NAMALWA (cell line): ENCODE measurements around the gene RHBDD1.

Experiments
- DNase-seq: peaks from one replicate; pipeline ENCODE4 v3.0.0-alpha.2; 2015; ENCODE audit warnings: low spot score

The RHBDD1 gene

GRCh38 chr2:226887940-226888339 lies 52.1 kb downstream of the RHBDD1 start:
- DNase-seq, result no peak

- DNase-seq, result no peak
Measured at GRCh38 chr2:226888378-226888965, 52.6 kb downstream of the RHBDD1 start.

- DNase-seq, result no peak
Measured at GRCh38 chr2:226888971-226889370, 53.1 kb downstream of the RHBDD1 start.

GRCh38 chr2:226890286-226890685 lies 54.4 kb downstream of the RHBDD1 start:
- no peak for DNase-seq

- DNase-seq, result no peak
Measured at GRCh38 chr2:226891780-226892590, 56.1 kb downstream of the RHBDD1 start.

- DNase-seq, result no peak
Measured at GRCh38 chr2:226892729-226893128, 56.9 kb downstream of the RHBDD1 start.

- DNase-seq, result no peak
Measured at GRCh38 chr2:226893216-226893615, 57.4 kb downstream of the RHBDD1 start.

GRCh38 chr2:226894752-226895151 lies 58.9 kb downstream of the RHBDD1 start:
- no peak for DNase-seq

GRCh38 chr2:226895579-226895978 lies 59.7 kb downstream of the RHBDD1 start:
- no peak for DNase-seq

- DNase-seq, result no peak
Measured at GRCh38 chr2:226898121-226898520, 62.3 kb downstream of the RHBDD1 start.

- DNase-seq, result no peak
Measured at GRCh38 chr2:226898897-226899296, 63.0 kb downstream of the RHBDD1 start.

- no peak for DNase-seq
Measured at GRCh38 chr2:226902041-226902966, 66.5 kb downstream of the RHBDD1 start.

- no peak for DNase-seq
Measured at GRCh38 chr2:226903179-226903578, 67.3 kb downstream of the RHBDD1 start.

GRCh38 chr2:226904592-226904991 lies 68.7 kb downstream of the RHBDD1 start:
- peak; percentile 5 for DNase-seq

- DNase-seq, result no peak
Measured at GRCh38 chr2:226905718-226906117, 69.9 kb downstream of the RHBDD1 start.

- DNase-seq, result peak; percentile 89
Measured at GRCh38 chr2:226906163-226906693, 70.4 kb downstream of the RHBDD1 start.

GRCh38 chr2:226909126-226909525 lies 73.3 kb downstream of the RHBDD1 start:
- peak; percentile 36 for DNase-seq

GRCh38 chr2:226909836-226910235 lies 74.0 kb downstream of the RHBDD1 start:
- DNase-seq, result no peak

GRCh38 chr2:226910384-226910783 lies 74.5 kb downstream of the RHBDD1 start:
- no peak for DNase-seq

- DNase-seq, result no peak
Measured at GRCh38 chr2:226911932-226912331, 76.1 kb downstream of the RHBDD1 start.

GRCh38 chr2:226913641-226914040 lies 77.8 kb downstream of the RHBDD1 start:
- no peak for DNase-seq

GRCh38 chr2:226915846-226916360 lies 80.0 kb downstream of the RHBDD1 start:
- DNase-seq, result no peak
